ENCODE measurements around the gene MELTF. TPM values are rescaled to one million over a fixed set of nuclear protein-coding genes. Genes with fewer than 3 reads are reported as not detected.

MELTF gene
- total RNA-seq, 1 experiment from 2014 or later = 7.3 TPM

GRCh38 chr3:196967412-196968232 lies 62.0 kb downstream of the MELTF start:
- DNase-seq (ENCODE audit: low spot score) (no peak), ATAC-seq (no peak)
- POLR2A ChIA-PET = no interaction called here
- peak overlapping the region; percentile 66 for H3K4me3 Mint-ChIP-seq
- no peak overlapping the region for H3K27ac Mint-ChIP-seq
- H3K4me1 Mint-ChIP-seq = peaks cover 10% of the 10 kb centered on the region
- peaks cover 3% of the 10 kb centered on the region; the same call in 1 of the 2 replicates for H3K9me3 Mint-ChIP-seq
- peaks cover 82% of the 10 kb centered on the region for H3K27me3 Mint-ChIP-seq (ENCODE audit: low read depth)
- CTCF ChIA-PET = interaction anchor here (0.7 to 0.8 kb wide), 2 partner anchors 63 to 439 kb away, joined by 3 read pairs; no protein-coding TSS in a partner anchor
- TF ChIP-seq CREM (CRISPR knock-in tag; IDR thresholded peaks at IDR 0.05) (0 out of 2 replicates have a peak, but pooled peaks have one; percentile 19), SOX15 (CRISPR knock-in tag; IDR thresholded peaks at IDR 0.05) (no peak)
- H3K36me3 Mint-ChIP-seq = peaks cover 3% of the 10 kb centered on the region; the same call in 1 of the 2 replicates

- DNase-seq (ENCODE audit: low spot score) (peak; percentile 66), ATAC-seq (peak; percentile 16)
- TF ChIP-seq NFYB (CRISPR knock-in tag; conservative IDR thresholded peaks at IDR 0.05; ENCODE audit: low read depth) (no peak), ESRRA (CRISPR knock-in tag; IDR thresholded peaks at IDR 0.05; ENCODE audit: borderline replicate concordance) (no peak), ZNF532 (CRISPR knock-in tag; IDR thresholded peaks at IDR 0.05; ENCODE audit: borderline replicate concordance) (no peak), ZNF263 (CRISPR knock-in tag; IDR thresholded peaks at IDR 0.05; ENCODE audit: low read depth) (no peak), E2F1 (CRISPR knock-in tag; IDR thresholded peaks at IDR 0.05) (no peak), AFF4 (CRISPR knock-in tag; IDR thresholded peaks at IDR 0.05; ENCODE audit: borderline replicate concordance) (no peak), NR3C1 (CRISPR knock-in tag; conservative IDR thresholded peaks at IDR 0.05; ENCODE audit: low read depth) (no peak), ETV6 (CRISPR knock-in tag; IDR thresholded peaks at IDR 0.05) (no peak), PREB (CRISPR knock-in tag; IDR thresholded peaks at IDR 0.05; ENCODE audit: borderline replicate concordance) (no peak), ATF6 (CRISPR knock-in tag; IDR thresholded peaks at IDR 0.05) (no peak), TEAD1 (CRISPR knock-in tag; IDR thresholded peaks at IDR 0.05) (no peak), ATF2 (CRISPR knock-in tag; IDR thresholded peaks at IDR 0.05; ENCODE audit: borderline replicate concordance, low read depth) (no peak)
- Mint-ChIP-seq H3K27ac (no peak overlapping the region), H3K4me1 (peaks cover 10% of the 10 kb centered on the region), H3K36me3 (peaks cover 3% of the 10 kb centered on the region; the same call in 1 of the 2 replicates), H3K27me3 (ENCODE audit: low read depth) (peaks cover 85% of the 10 kb centered on the region), H3K4me3 (peak overlapping the region; percentile 66), H3K9me3 (peaks cover 3% of the 10 kb centered on the region; the same call in 1 of the 2 replicates)
- CTCF ChIA-PET = interaction anchor here (0.8 to 1.0 kb wide), 2 partner anchors 24 to 64 kb away, joined by 3 to 4 read pairs; partner anchors contain the start of gene NCBP2
- POLR2A ChIA-PET = interaction anchor here (0.6 kb wide), 1 partner anchor 253 kb away, joined by 5 read pairs; no protein-coding TSS in a partner anchor
Observed at GRCh38 chr3:196966526-196967401, 62.9 kb downstream of the MELTF start.
